ENCODE measurements around the gene MICU1.
A peak's percentile ranks its signal among the peaks of the same experiment; 100 is the strongest.
"Not testable (repeated sequence)": the region's sequence is repeated elsewhere in the genome, so short reads cannot be mapped to it uniquely, and the experiment has no call there.

Gene MICU1, protein sequence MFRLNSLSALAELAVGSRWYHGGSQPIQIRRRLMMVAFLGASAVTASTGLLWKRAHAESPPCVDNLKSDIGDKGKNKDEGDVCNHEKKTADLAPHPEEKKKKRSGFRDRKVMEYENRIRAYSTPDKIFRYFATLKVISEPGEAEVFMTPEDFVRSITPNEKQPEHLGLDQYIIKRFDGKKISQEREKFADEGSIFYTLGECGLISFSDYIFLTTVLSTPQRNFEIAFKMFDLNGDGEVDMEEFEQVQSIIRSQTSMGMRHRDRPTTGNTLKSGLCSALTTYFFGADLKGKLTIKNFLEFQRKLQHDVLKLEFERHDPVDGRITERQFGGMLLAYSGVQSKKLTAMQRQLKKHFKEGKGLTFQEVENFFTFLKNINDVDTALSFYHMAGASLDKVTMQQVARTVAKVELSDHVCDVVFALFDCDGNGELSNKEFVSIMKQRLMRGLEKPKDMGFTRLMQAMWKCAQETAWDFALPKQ

DNA sequence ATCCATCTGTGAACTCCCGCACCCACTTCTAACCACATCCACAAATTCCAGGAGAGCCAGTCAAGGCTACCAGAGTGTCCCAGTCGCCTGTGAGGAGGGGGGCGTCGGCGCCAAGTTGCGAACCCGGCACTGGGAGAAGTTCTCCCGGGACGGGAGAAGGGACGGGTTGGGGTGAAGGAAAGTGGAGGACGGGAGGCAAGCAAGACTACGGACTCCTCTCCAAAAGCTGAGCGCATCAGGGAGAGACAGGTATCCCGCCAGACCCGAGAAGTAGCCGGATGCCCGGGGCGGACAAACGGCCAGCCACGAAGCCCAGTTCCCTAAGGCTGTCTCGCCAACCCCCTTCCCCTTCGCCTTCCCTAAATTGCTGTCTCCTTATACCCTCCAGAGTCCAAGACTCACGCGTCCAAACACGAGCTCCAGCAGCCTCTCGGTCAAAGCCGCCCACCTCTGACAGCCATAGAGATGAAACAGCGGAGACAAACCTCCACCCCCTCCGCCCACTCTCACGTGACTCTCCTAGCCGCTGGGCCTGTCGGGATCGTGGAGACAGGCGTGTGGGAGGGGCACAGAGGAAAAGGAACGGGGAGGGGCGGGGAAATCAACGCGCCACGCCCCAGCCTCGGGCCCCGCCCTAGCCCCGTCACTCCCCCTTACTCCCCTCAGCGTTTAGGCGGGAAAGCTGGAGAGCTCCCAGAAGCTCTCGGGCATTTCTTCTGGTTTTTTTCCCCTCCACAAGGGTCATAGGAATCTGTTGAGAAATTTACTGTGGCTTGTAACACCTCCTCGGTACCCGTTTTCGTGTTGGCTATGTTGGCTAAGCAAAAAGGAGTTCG lies at the start of gene MICU1:
MICU1 (minus strand) TSS at position 472 of the 836 bp plus-strand sequence. CDS start 59,286 bp downstream, outside the sequence.
- DNase-seq (ENCODE audit: low spot score) = peak; percentile 81

DNA sequence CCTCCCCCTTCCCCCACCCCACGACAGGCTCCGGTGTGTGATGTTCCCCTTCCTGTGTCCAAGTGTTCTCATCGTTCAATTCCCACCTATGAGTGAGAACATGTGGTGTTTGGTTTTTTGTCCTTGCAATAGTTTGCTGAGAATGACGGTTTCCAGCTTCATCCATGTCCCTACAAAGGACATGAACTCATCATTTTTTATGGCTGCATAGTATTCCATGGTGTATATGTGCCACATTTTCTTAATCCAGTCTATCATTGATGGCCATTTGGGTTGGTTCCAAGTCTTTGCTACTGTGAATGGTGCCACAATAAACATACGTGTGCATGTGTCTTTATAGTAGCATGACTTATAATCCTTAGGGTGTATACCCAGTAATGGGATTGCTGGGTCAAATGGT lies 48.3 kb upstream of the MICU1 start:
- DNase-seq (ENCODE audit: low spot score) = not testable (repeated sequence)

GRCh38 chr10:72673280-72673679 lies 47.4 kb upstream of the MICU1 start:
- no peak for DNase-seq (ENCODE audit: low spot score)

GRCh38 chr10:72667207-72667864 lies 41.5 kb upstream of the MICU1 start:
- DNase-seq (ENCODE audit: low spot score) = no peak

GRCh38 chr10:72665925-72666324 lies 40.0 kb upstream of the MICU1 start:
- DNase-seq (ENCODE audit: low spot score) = no peak

DNA sequence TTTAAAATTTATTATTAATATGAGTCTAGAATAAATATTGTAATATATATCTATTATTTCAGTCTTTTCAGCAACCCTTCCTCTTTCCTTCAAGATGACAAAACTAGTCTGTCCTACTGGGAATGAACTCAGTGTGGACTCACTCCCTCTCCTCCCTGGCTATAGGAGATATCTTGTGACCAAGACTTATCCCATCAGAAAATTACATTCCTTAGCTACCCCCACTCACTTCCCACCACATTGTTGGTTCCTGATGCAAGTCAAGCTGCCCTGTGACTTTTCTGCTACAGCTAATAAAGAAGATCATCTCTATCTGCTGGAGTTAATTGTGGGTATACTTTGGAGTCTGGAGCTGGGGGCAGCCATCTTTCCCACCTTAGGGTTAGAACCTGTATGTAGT lies 38.1 kb upstream of the MICU1 start:
- DNase-seq (ENCODE audit: low spot score) = no peak

DNA sequence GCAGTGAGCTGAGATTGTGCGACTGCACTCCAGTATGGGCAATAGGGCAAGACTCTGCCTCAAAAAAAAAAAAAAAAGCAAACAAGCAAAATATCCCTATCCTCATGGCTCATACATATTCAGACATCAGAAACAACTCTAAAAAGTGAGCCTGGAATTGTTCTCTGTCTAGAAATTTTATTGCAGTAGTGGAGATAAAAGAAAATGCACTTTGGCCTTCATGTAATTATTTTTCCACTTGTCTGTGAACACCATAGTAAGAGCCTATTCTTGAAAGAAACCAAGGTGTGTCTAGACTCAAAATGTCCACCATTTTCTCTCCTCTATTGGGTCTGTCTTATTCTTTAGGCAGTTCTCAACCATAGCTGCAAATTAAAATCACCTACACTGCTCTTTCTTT lies 35.6 kb upstream of the MICU1 start:
- DNase-seq (ENCODE audit: low spot score) = no peak

- no peak for DNase-seq (ENCODE audit: low spot score)
These were observed 34.3 kb upstream of the MICU1 start for GRCh38 chr10:72660220-72660619.

DNA sequence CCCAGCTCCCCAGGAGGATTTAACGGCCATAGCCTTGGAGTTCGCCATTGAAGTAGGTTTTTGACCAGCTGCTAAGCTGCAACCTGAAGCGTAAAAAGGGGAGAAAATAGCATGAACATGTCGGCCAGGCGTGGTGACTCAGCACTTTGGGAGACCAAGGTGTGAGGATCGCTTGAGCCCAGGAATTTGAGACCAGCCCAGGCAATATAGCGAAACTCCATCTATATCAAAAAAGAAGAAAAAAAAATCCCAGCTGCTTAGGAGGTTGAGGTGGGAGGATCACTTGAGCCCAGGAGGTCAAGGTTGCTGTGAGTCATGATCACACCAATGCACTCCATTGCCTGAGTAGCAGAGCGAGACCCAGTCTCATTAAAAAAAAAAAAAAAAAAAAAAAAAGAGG lies 33.8 kb upstream of the MICU1 start:
- no peak for DNase-seq (ENCODE audit: low spot score)

DNA sequence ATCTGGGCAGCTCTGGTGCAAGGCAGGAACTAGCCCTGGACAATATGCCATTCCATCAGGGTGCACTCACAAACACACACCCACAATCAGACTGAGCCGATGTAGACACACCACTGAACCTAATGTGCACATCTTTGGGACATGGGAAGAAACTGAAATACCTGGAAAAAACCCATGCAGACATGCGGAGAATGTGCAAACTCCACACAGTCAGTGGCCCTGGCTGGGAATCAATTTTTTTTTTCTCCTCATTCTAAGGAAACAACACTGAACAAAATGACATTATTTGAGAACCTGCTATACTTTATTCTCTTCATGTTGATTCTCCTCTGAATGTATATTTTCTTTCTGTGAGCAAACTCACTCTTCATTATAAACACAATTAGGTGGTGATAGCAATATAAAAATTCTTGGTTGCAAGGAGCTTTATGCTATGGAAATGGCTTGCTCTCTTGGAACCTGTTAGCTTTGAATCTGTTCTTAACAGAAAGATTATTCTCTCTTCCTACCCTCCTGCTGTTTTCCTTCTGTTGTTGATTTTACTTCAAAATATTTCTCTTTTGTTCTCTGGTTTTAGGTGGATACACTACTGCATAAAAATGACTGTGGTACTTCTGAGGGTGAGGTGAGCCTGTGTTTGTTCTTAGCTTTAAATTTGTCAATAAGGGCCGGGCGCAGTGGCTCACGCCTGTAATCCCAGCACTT lies 33.0 kb upstream of the MICU1 start:
- no peak for DNase-seq (ENCODE audit: low spot score)

- DNase-seq (ENCODE audit: low spot score) = no peak
These were observed 28.8 kb upstream of the MICU1 start for GRCh38 chr10:72654720-72655119.

- no peak for DNase-seq (ENCODE audit: low spot score)
These were observed 27.7 kb upstream of the MICU1 start for GRCh38 chr10:72653383-72654096.

- no peak for DNase-seq (ENCODE audit: low spot score)
These were observed 23.4 kb upstream of the MICU1 start for GRCh38 chr10:72649291-72649690.

DNA sequence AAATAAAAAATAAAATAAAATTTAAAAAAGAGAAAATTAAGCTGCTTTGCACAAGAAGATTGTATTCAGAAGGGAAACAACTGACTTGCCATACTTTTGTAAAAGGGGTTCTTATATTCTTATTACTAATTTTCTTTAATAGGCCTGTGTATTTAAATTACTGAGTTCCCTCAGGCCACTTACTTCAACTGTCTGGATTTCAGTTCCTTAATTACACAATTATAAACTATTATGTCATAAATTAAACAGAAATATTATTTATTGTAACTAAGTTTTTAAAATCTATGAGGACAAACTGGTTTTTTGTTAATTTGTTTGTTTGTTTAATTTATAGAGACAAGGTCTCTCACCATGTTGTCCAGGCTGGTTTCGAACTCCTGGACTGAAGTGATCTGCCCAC lies 22.4 kb upstream of the MICU1 start:
- no peak for DNase-seq (ENCODE audit: low spot score)

- DNase-seq (ENCODE audit: low spot score) = not testable (repeated sequence)
These were observed 21.1 kb upstream of the MICU1 start for GRCh38 chr10:72646971-72647370.

- DNase-seq (ENCODE audit: low spot score) = no peak
These were observed 19.5 kb upstream of the MICU1 start for GRCh38 chr10:72645263-72645858.

- DNase-seq (ENCODE audit: low spot score) = no peak
These were observed 16.4 kb upstream of the MICU1 start for GRCh38 chr10:72642318-72642717.

DNA sequence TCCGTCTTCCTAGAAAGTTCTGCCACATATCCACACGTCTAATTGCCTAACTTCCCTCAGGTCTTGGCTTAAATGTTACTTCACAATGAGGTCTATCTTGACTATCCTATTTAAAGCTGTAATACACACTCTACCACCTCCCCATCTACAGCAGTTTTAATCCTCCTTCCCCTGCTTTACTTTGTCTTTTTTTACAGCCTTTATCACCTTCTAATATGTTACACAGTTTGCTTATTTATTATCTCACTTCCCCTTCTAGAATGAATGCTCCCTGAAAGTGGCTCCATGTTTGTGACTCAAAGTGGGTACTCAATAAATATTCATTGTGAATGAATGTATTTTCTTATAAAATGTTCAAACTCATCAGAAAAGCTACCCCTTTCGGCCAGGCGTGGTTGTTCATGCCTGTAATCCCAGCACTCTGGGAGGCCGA lies 13.6 kb upstream of the MICU1 start:
- DNase-seq (ENCODE audit: low spot score) = no peak

GRCh38 chr10:72638586-72639440 lies 12.9 kb upstream of the MICU1 start:
- DNase-seq (ENCODE audit: low spot score) = no peak

GRCh38 chr10:72637398-72637857 lies 11.5 kb upstream of the MICU1 start:
- DNase-seq (ENCODE audit: low spot score) = no peak
